ENCODE measurements around the gene DET1.

DNA sequence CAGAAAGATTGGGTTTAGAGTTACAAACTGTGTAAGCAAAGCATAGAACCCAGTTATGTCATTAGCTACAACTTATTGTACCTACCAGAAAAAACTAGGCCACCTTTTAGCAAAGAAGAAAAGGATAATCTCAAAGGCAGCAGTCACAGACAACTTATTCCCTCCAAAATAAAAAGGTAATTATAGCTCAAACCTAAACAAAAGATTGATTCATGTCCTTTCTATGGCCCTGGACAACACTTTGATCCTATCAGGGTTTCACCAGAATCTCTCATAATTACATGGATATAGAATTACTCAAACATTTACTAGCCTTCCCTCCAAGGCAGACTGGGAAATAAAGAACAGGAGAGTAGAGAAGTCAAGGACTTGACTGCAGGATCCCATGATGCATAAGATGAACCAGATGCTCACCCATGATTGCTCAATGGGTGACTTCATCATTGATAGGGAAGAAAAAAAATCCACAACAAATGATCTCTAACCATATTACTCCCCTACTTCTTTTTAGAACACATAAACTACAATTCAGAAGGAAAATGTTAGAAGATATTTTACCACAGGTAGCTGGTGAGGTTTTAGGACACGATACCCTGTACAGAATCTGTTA, 17.4 kb downstream of the DET1 start:
- TF ChIP-seq POLR2A (IDR thresholded peaks at IDR 0.05; ENCODE audit: low read depth) (no peak), EP300 (IDR thresholded peaks at IDR 0.05) (no peak), POLR2AphosphoS5 (IDR thresholded peaks at IDR 0.05) (no peak)
- TF ChIP-seq, protein P1, sequence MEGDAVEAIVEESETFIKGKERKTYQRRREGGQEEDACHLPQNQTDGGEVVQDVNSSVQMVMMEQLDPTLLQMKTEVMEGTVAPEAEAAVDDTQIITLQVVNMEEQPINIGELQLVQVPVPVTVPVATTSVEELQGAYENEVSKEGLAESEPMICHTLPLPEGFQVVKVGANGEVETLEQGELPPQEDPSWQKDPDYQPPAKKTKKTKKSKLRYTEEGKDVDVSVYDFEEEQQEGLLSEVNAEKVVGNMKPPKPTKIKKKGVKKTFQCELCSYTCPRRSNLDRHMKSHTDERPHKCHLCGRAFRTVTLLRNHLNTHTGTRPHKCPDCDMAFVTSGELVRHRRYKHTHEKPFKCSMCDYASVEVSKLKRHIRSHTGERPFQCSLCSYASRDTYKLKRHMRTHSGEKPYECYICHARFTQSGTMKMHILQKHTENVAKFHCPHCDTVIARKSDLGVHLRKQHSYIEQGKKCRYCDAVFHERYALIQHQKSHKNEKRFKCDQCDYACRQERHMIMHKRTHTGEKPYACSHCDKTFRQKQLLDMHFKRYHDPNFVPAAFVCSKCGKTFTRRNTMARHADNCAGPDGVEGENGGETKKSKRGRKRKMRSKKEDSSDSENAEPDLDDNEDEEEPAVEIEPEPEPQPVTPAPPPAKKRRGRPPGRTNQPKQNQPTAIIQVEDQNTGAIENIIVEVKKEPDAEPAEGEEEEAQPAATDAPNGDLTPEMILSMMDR (IDR thresholded peaks at IDR 0.05): no peak
